SIG-M5 (cell line): ENCODE measurements around the gene FLYWCH1.
A peak's percentile ranks its signal among the peaks of the same experiment; 100 is the strongest.

ENCODE experiments used
- DNase-seq: peaks from one replicate; lab custom pipeline; 2025; lab: John Stamatoyannopoulos, UW

The FLYWCH1 gene, protein sequence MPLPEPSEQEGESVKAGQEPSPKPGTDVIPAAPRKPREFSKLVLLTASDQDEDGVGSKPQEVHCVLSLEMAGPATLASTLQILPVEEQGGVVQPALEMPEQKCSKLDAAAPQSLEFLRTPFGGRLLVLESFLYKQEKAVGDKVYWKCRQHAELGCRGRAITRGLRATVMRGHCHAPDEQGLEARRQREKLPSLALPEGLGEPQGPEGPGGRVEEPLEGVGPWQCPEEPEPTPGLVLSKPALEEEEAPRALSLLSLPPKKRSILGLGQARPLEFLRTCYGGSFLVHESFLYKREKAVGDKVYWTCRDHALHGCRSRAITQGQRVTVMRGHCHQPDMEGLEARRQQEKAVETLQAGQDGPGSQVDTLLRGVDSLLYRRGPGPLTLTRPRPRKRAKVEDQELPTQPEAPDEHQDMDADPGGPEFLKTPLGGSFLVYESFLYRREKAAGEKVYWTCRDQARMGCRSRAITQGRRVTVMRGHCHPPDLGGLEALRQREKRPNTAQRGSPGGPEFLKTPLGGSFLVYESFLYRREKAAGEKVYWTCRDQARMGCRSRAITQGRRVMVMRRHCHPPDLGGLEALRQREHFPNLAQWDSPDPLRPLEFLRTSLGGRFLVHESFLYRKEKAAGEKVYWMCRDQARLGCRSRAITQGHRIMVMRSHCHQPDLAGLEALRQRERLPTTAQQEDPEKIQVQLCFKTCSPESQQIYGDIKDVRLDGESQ

GRCh38 chr16:2911638-2912329 is at the start of gene FLYWCH1:
Gene FLYWCH1, plus strand, starts transcription at chr16:2911931. Its CDS starts 17,755 bp downstream, at chr16:2929686.
- peak; percentile 75 for DNase-seq

GRCh38 chr16:2865651-2866050 is 46.1 kb upstream of the FLYWCH1 start:
- DNase-seq: no peak

DNA sequence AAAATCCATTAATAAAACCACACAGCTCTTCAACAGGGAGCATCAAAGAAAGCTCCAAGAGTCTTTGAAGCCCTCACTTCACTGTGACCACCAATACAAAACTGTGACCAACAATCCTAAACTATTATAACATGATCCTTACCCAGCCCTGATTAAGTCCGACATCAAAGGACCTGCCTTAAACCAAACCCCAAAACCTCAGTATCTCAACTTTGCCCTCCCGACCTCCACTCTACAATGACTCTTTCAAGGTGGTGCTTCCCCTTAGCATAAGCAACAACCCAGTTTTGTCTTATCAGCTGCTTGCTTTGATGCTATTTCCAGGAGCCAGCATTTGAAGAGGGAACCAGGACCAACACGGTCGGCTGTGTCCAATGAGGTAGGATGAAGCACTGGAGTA is 45.3 kb upstream of the FLYWCH1 start:
- no peak for DNase-seq

DNA sequence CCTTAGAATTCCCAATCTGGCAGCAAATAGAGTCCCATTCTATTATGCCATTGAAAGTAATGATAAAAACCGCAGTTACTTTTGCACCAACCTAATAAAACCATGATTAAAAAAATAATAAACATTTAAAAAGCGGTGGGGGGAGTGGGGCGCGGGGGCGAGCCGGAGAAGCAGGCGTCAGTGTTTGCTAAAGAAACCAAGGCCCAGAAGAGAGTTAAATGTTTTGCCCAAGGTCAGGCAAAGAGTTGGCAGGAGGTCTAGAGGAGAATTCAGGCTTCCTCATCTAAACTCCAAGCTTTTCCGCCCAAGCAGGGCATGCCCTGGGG is 44.1 kb upstream of the FLYWCH1 start:
- no peak for DNase-seq

- peak; percentile 63 for DNase-seq
These were observed 43.5 kb upstream of the FLYWCH1 start for GRCh38 chr16:2867987-2868789.

DNA sequence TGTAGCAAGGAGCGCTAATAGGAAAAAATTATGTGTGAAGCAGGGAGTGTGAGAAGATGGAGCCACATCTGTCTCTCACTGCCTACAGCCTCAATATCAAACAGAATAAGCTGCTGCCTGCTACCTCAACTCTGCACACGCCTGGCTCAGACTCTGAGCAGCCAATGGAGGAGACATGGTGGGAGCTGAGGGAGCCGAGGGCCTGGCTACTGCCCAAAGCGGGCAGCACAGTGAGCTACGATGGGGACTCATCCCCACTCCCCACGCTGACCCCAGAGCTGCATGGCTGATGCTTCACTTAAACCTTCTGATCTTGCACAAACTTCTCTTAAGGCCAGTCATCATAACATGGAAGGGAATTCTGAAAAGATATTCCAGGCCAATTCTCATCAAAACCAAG is 39.8 kb upstream of the FLYWCH1 start:
- DNase-seq: no peak

DNA sequence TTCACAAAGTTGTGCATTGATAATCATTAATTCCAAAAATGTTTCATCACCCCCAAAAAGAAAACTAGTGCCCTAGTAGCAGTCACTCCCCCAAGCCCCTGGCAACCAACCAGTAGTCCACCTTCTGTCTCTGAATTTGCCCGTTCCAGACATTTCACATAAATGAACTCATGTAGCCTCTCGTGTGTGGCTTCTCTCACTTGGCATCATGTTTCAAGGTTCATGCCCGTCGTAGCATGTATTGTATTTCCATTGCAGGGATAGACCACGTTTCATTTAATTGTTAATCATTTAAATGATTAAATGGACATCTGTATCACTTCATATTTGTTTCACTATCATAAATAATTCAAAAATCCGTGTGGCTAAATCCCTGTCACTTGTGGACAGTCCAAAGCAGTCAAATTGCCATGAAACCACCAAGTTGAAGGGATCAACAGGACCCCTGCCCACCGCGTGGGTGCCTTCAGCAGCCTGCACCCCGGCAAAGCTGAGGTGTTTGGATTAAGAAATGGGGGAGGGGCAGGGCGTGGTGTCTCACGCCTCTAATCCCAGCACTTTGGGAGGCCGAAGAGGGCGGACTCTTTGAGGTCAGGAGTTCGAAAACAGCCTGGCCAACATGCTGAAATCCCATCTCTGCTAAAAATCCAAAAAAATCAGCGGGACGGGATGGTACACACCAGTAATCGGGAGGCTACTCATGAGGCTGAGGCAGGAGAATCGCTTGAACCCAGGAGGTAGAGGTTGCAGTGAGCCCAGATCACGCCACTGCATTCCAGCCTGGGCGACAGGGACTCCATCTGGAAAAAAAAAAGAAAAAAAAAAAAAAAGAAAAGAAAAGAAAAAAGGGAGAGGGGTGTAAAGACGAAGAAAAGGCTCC is 37.5 kb upstream of the FLYWCH1 start:
- DNase-seq: no peak

DNA sequence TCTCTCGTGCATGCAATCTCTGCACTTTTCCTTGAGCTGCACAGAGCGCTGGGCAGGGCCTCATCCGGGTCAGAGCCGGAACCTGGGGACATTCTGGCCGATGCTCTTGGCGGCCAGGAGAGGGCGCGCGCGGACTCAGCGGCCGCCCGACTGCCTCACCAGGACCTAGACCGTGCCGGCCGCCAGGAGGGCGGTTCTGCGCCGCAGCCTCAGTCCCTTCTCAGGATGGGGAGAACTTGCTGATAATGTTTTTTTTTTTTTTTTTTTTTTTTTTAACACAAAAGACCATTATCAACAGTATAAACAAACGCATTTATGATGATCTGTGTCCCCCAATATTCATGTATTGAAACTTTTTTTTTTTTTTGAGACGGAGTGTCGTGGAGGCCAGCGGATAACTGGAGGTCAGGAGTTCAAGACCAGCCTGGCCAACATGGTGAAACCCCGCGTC is 36.8 kb upstream of the FLYWCH1 start:
- DNase-seq: no peak

DNA sequence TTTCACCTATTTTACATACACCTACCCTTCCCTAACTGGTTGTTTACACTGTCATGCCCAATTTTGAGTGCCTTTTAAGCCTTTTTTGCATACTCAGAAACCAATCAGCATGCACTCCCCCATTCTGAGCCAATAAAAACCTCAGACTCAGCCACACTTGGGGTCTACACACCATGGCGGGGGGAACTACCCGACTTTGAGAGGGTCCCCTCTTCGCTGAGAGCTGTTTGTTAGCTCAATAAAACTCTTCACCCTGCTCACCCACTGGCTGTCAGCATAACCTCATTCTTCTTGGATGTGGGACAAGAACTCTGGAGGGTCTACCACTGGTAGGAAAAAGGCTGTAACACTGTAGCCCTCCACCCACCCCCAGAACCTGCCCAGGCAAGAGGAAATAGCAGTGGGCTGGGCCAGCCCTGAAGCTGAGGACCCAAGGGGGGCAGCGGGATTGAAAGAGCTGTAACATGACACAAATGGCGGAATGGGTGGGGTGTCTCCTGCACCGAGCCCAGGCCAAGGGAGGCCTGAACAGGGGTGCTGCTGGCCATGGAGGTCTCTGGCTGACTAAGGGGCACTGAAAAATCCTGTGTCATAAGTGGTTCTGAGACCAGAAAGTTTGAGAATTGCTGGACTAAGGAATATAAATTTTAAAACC is 31.8 kb upstream of the FLYWCH1 start:
- DNase-seq: no peak

- DNase-seq: no peak
These were observed 29.7 kb upstream of the FLYWCH1 start for GRCh38 chr16:2881783-2882649.

- peak; percentile 77 for DNase-seq
These were observed 28.9 kb upstream of the FLYWCH1 start, which contains the start of gene FLYWCH2 for GRCh38 chr16:2882650-2883457. Gene FLYWCH2, plus strand, starts transcription at chr16:2883215. Its CDS starts 13,235 bp downstream, at chr16:2896450.

GRCh38 chr16:2883458-2883908 is 28.2 kb upstream of the FLYWCH1 start:
- DNase-seq: no peak

- DNase-seq: no peak
These were observed 27.7 kb upstream of the FLYWCH1 start for GRCh38 chr16:2884041-2884451.

DNA sequence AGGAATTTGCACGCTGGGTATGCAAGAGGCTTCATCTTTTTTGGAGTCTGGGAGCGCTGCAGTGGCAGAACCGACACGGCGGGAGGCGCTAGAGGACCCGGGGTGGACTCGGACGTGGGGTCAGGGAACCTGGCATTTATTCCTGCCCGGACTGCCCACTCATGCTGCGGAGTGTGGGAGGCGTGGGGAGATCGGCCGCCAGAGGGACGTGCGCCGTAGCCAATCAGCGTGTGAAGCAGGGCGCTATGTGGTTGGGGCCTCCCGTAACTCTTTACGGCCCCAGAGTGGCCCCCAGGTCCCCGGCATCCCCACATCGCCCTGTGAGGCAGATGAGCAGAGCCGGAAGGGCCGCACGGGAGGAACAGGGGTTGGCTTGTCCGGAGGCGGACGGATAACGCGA is 17.5 kb upstream of the FLYWCH1 start:
- DNase-seq: no peak

DNA sequence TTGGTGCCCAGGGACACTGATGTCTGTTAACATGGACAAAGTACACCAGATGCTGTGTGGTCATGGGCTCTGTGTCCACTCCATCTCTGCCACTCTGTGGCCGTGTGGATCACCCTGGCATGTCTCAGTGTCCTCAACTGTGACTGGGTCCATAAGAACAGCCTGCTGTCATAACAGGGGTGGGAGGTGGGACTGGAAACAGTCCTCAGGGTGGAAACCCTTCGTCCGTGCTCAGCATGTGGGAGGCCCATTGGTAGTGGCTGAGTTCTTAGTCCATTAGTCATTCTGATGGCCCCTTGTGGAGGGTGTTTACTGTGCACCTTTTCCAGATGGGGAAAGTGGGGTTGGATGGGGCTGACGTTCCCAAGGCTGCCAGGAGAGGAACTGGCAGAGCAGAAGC is 15.9 kb upstream of the FLYWCH1 start:
- no peak for DNase-seq

- no peak for DNase-seq
These were observed 15.2 kb upstream of the FLYWCH1 start for GRCh38 chr16:2896480-2897010.

GRCh38 chr16:2897110-2897509 is 14.6 kb upstream of the FLYWCH1 start:
- DNase-seq: no peak
